CD4-positive, alpha-beta T cell treated with Interleukin-21 for 1 hour (primary cell): ENCODE measurements around the gene PLEKHA5.
"Not testable (repeated sequence)": the region's sequence is repeated elsewhere in the genome, so short reads cannot be mapped to it uniquely, and the experiment has no call there.

ENCODE experiments used
- DNase-seq: peaks from one replicate; pipeline ENCODE4 v3.0.0-alpha.2; 2020

Gene PLEKHA5

GRCh38 chr12:19203539-19204506 lies 74.3 kb downstream of the PLEKHA5 start:
- no peak for DNase-seq

- no peak for DNase-seq
These were observed 75.6 kb downstream of the PLEKHA5 start for GRCh38 chr12:19205120-19205519.

GRCh38 chr12:19206493-19207077 lies 77.1 kb downstream of the PLEKHA5 start:
- no peak for DNase-seq

- no peak for DNase-seq
These were observed 78.9 kb downstream of the PLEKHA5 start for GRCh38 chr12:19208456-19208855.

GRCh38 chr12:19209661-19210060 lies 80.1 kb downstream of the PLEKHA5 start:
- DNase-seq, result no peak

- no peak for DNase-seq
These were observed 82.3 kb downstream of the PLEKHA5 start for GRCh38 chr12:19211802-19212201.

- no peak for DNase-seq
These were observed 82.7 kb downstream of the PLEKHA5 start for GRCh38 chr12:19212245-19212644.

- no peak for DNase-seq
These were observed 84.5 kb downstream of the PLEKHA5 start for GRCh38 chr12:19214020-19214419.

GRCh38 chr12:19215115-19215514 lies 85.6 kb downstream of the PLEKHA5 start:
- DNase-seq, result no peak

- no peak for DNase-seq
These were observed 87.9 kb downstream of the PLEKHA5 start for GRCh38 chr12:19217446-19217845.

GRCh38 chr12:19220205-19220604 lies 90.7 kb downstream of the PLEKHA5 start:
- no peak for DNase-seq

GRCh38 chr12:19220852-19221466 lies 91.4 kb downstream of the PLEKHA5 start:
- no peak for DNase-seq

GRCh38 chr12:19222558-19222957 lies 93.0 kb downstream of the PLEKHA5 start:
- DNase-seq, result no peak

GRCh38 chr12:19223018-19223417 lies 93.5 kb downstream of the PLEKHA5 start:
- no peak for DNase-seq

- no peak for DNase-seq
These were observed 94.2 kb downstream of the PLEKHA5 start for GRCh38 chr12:19223695-19224094.

GRCh38 chr12:19224746-19225145 lies 95.2 kb downstream of the PLEKHA5 start:
- DNase-seq, result no peak

GRCh38 chr12:19227190-19227879 lies 97.8 kb downstream of the PLEKHA5 start:
- DNase-seq, result no peak

GRCh38 chr12:19227880-19228210 lies 98.3 kb downstream of the PLEKHA5 start:
- no peak for DNase-seq

GRCh38 chr12:19229021-19229420 lies 99.5 kb downstream of the PLEKHA5 start:
- DNase-seq, result not testable (repeated sequence)

- DNase-seq, result no peak
These were observed 100.8 kb downstream of the PLEKHA5 start for GRCh38 chr12:19230299-19230866.

GRCh38 chr12:19230896-19231295 lies 101.4 kb downstream of the PLEKHA5 start:
- no peak for DNase-seq

- no peak for DNase-seq
These were observed 104.7 kb downstream of the PLEKHA5 start for GRCh38 chr12:19234171-19234704.
